ENCODE measurements around the gene TICRR. TPM values are rescaled to one million over a fixed set of nuclear protein-coding genes. Genes with fewer than 3 reads are reported as not detected.

TICRR gene
- total and polyA plus RNA-seq, 2 of the 8 experiments (the other 6 are each of a cell fraction or from before 2014, with no cell fraction given), result 13.1 to 34.8 TPM

GRCh38 chr15:89555768-89556167, 19.5 kb upstream of the TICRR start:
- no peak for FAIRE-seq
- Histone ChIP-seq H3K4ac (replicated peaks; ENCODE audit: insufficient read length, low read depth, low read length) (no peak overlapping the region), H2BK5ac (ENCODE audit: low read depth, low read length) (no peak overlapping the region), H3K27me3 (replicated peaks in 1 of 4; ENCODE audit: control insufficient read depth in 3 of 4, extremely low read depth in 1 of 4, insufficient read depth in 3 of 4, low read length in 3 of 4) (no peaks in the 10 kb centered on the region), H3K4me1 (replicated peaks in 1 of 4; ENCODE audit: control insufficient read depth in 3 of 4, insufficient read depth in 4 of 4, low read length in 3 of 4) (no peaks in the 10 kb centered on the region), H3K14ac (ENCODE audit: insufficient read length) (no peak overlapping the region), H2BK12ac (ENCODE audit: low read depth, low read length) (no peak overlapping the region), H2BK15ac (ENCODE audit: low read length) (0 out of 2 replicates have a peak overlapping the region, but pooled peaks have one; percentile 46), H3K79me1 (ENCODE audit: low read depth, low read length) (no peaks in the 10 kb centered on the region), H2BK20ac (ENCODE audit: low read length) (no peak overlapping the region), H3K79me2 (ENCODE audit: control insufficient read depth in 1 of 2, insufficient read depth in 2 of 2, low read length in 2 of 2) (no peaks in the 10 kb centered on the region), H4K91ac (replicated peaks; ENCODE audit: insufficient read length, low read length) (no peak overlapping the region), H3K18ac (ENCODE audit: extremely low read depth, low read length) (no peak overlapping the region), H3K9me3 (ENCODE audit: insufficient read depth in 2 of 2, low read depth in 1 of 2, low read length in 1 of 2) (no peaks in the 10 kb centered on the region), H3K23me2 (ENCODE audit: low read depth, low read length) (no peaks in the 10 kb centered on the region), H2AFZ (ENCODE audit: low read length) (no peak overlapping the region), H3K27ac (ENCODE audit: low read depth, low read length) (no peak overlapping the region), H4K5ac (ENCODE audit: insufficient read length, low read depth, low read length) (no peak overlapping the region), H3K9ac (replicated peaks in 1 of 4; ENCODE audit: extremely low read depth in 1 of 4, low read depth in 3 of 4, low read length in 3 of 4) (no peak overlapping the region), H4K20me1 (replicated peaks in 1 of 2; ENCODE audit: control insufficient read depth in 1 of 2, insufficient read depth in 2 of 2, low read length in 2 of 2) (no peaks in the 10 kb centered on the region), H3K23ac (ENCODE audit: insufficient read length) (no peak overlapping the region), H2AK5ac (ENCODE audit: low read depth, low read length) (no peak overlapping the region), H3K56ac (replicated peaks; ENCODE audit: insufficient read length, low read depth, low read length) (no peak overlapping the region), H2BK120ac (replicated peaks; ENCODE audit: low read depth, low read length) (no peak overlapping the region), H3K36me3 (ENCODE audit: control insufficient read depth in 2 of 4, insufficient read depth in 4 of 4, low read length in 3 of 4) (no peaks in the 10 kb centered on the region), H4K8ac (ENCODE audit: extremely low read depth, insufficient read depth, low read length) (no peak overlapping the region), H3K4me3 (ENCODE audit: extremely low read depth in 1 of 4, insufficient read depth in 2 of 4, low read depth in 3 of 4, low read length in 4 of 4) (no peak overlapping the region), H3K4me2 (ENCODE audit: insufficient read depth in 1 of 2, low read depth in 2 of 2, low read length in 2 of 2) (no peak overlapping the region)
- no peak for TF ChIP-seq YY1 (IDR thresholded peaks at IDR 0.05; ENCODE audit: low read depth, low read length)
- TF ChIP-seq TAF1 (IDR thresholded peaks at IDR 0.05; ENCODE audit: low read depth, low read length), result no peak
- no peak for TF ChIP-seq JUND (IDR thresholded peaks at IDR 0.05; ENCODE audit: low read length)
- no peak for TF ChIP-seq SP2 (IDR thresholded peaks at IDR 0.05; ENCODE audit: low read length)
- no peak for TF ChIP-seq ATF2 (IDR thresholded peaks at IDR 0.05; ENCODE audit: low read length)
- TF ChIP-seq SIX5 (IDR thresholded peaks at IDR 0.05; ENCODE audit: low read depth, low read length), result no peak
- no peak for TF ChIP-seq SUZ12 (IDR thresholded peaks at IDR 0.05; ENCODE audit: low read length)
- TF ChIP-seq TEAD4 (IDR thresholded peaks at IDR 0.05; ENCODE audit: low read depth, low read length), result no peak
- CTCF ChIA-PET (ENCODE audit: partially characterized antibody), result interaction anchor here (0.6 to 11.9 kb wide), 8 partner anchors 11 to 123 kb away, joined by 3 to 126 read pairs (median 6); partner anchors contain the start of genes PLIN1 and RHCG
- DNase-seq (ENCODE audit: low read depth in 1 of 2, low spot score in 2 of 2), result no peak
- WGBS, 2 experiments (ENCODE audit: extremely low coverage in 1 of 2, insufficient coverage in 1 of 2, insufficient read length in 1 of 2, insufficient replicate concordance in 2 of 2, low coverage in 1 of 2, low lambda C conversion rate in 2 of 2, missing lambda C conversion rate in 1 of 2), result 73% methylated on average over 5 of the region's 5 CpGs; no CpG with 5 or more reads in 1 of the 2 experiments
- POLR2A ChIA-PET (ENCODE audit: partially characterized antibody), result no interaction called here
